ENCODE data around the gene ACTR8.
A peak's percentile ranks its signal among the peaks of the same experiment; 100 is the strongest.

ACTR8 gene

DNA sequence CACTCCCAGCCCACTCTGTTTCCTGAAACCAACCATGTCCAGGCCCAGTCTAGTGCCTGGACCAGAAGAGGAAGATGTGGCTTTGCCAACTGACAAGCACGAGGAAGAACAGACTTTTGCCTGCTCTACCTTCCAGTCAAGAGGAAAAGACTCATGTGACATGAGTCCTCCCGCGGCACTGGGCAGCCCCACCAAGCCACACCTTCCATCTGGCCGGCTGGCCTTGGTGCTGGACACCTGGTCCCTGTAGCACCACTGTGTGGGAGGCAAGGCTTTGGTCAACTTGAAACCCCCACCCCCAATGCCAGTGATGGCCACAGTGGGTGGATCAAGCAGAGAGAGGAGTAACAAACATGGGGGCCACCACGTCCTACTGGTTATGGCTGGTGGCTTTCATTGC is 48.3 kb downstream of the ACTR8 start:
- no peak overlapping the region for H3K4me3 ChIP-seq (ENCODE audit: low read depth in 1 of 2, low read length in 1 of 2)
- no peaks in the 10 kb centered on the region for H3K9me3 ChIP-seq
- no peaks in the 10 kb centered on the region for H3K27me3 ChIP-seq
- TF ChIP-seq, protein P1, sequence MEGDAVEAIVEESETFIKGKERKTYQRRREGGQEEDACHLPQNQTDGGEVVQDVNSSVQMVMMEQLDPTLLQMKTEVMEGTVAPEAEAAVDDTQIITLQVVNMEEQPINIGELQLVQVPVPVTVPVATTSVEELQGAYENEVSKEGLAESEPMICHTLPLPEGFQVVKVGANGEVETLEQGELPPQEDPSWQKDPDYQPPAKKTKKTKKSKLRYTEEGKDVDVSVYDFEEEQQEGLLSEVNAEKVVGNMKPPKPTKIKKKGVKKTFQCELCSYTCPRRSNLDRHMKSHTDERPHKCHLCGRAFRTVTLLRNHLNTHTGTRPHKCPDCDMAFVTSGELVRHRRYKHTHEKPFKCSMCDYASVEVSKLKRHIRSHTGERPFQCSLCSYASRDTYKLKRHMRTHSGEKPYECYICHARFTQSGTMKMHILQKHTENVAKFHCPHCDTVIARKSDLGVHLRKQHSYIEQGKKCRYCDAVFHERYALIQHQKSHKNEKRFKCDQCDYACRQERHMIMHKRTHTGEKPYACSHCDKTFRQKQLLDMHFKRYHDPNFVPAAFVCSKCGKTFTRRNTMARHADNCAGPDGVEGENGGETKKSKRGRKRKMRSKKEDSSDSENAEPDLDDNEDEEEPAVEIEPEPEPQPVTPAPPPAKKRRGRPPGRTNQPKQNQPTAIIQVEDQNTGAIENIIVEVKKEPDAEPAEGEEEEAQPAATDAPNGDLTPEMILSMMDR (IDR thresholded peaks at IDR 0.05): no peak
- H3K36me3 ChIP-seq: no peaks in the 10 kb centered on the region
- H3K4me1 ChIP-seq (ENCODE audit: control insufficient read depth in 1 of 2, insufficient read depth in 1 of 2, low read depth in 1 of 2, low read length in 1 of 2): peaks cover 70% of the 10 kb centered on the region in 2 experiments
- H3K27ac ChIP-seq: peak overlapping the region; percentile 57

DNA sequence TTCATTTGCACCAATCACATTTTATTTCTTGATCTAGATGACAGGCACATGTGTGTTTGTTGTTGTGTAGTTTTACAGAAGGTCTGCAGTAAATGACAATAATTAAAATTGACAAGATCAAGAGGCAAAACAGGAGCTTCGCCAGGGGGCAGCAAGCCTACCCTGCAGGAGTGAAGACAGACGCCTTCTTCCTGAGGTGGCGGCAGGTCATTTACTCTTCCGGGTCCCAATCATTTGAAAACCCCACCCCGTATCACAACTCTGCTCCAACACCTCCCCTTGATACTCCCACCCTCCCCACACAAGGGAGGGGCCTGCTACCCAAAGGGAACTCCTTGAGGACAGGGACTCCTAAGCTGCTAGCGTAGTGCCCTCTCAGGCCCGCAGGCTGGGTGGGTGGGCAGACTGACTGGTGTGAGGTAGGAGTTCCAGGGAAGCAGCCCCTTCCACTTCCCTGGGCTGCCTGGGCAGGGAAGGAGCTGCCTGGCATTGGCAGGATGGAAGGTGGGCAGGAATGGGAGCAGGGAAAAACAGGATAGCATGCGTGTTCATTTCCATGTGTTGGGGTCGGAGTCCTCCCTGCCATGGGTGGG is 48.8 kb downstream of the ACTR8 start:
- Histone ChIP-seq H3K27ac (peak overlapping the region; percentile 57), H3K36me3 (no peaks in the 10 kb centered on the region), H3K9me3 (no peaks in the 10 kb centered on the region), H3K27me3 (no peaks in the 10 kb centered on the region), H3K4me3 (ENCODE audit: low read depth in 1 of 2, low read length in 1 of 2) (no peak overlapping the region), H3K4me1 (ENCODE audit: control insufficient read depth in 1 of 2, insufficient read depth in 1 of 2, low read depth in 1 of 2, low read length in 1 of 2) (peaks cover 75% of the 10 kb centered on the region in 2 experiments)
- TF ChIP-seq, protein P1 (IDR thresholded peaks at IDR 0.05): no peak

DNA sequence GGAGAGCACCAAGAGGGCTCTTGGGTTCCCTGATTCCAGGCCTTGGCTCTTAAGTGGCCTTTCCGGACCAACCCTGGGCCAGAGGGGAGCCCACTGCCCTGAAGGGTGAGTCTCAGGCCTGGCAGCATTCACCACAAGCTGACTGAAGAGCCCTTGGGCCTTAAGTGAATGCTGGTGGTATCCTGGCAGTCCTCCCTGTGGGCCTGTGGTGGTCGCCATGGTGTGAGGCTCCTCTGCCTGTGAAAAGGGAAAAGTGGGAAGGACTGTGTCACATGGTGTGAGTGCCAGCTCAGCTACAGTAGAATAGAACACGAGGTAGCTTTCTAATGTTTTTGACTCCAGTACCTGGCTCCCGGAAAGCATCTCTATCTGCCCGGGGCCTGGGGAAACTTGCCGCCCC is 51.0 kb downstream of the ACTR8 start:
- Histone ChIP-seq H3K27me3 (no peaks in the 10 kb centered on the region), H3K4me3 (ENCODE audit: low read depth in 1 of 2, low read length in 1 of 2) (no peak overlapping the region), H3K36me3 (no peaks in the 10 kb centered on the region), H3K4me1 (ENCODE audit: control insufficient read depth in 1 of 2, insufficient read depth in 1 of 2, low read depth in 1 of 2, low read length in 1 of 2) (peaks cover 76 to 80% of the 10 kb centered on the region in 2 experiments), H3K9me3 (no peaks in the 10 kb centered on the region), H3K27ac (peak overlapping the region; percentile 62)
- TF ChIP-seq, protein P1 (IDR thresholded peaks at IDR 0.05): no peak

- no peaks in the 10 kb centered on the region for H3K27me3 ChIP-seq
Measured at GRCh38 chr3:53829605-53830004, 52.3 kb downstream of the ACTR8 start.

GRCh38 chr3:53828581-53828980 is 53.4 kb downstream of the ACTR8 start:
- H3K27ac ChIP-seq: peak overlapping the region; percentile 20
- H3K36me3 ChIP-seq: no peaks in the 10 kb centered on the region
- no peaks in the 10 kb centered on the region for H3K9me3 ChIP-seq
- H3K4me3 ChIP-seq (ENCODE audit: low read depth in 1 of 2, low read length in 1 of 2): no peak overlapping the region
- no peaks in the 10 kb centered on the region for H3K27me3 ChIP-seq
- TF ChIP-seq, protein P1 (IDR thresholded peaks at IDR 0.05): no peak
- H3K4me1 ChIP-seq (ENCODE audit: control insufficient read depth in 1 of 2, insufficient read depth in 1 of 2, low read depth in 1 of 2, low read length in 1 of 2): peaks cover 55 to 57% of the 10 kb centered on the region in 2 experiments

More at GRCh38 chr3:53829605-53830004, 52.3 kb downstream of the ACTR8 start:
- TF ChIP-seq, protein P1 (IDR thresholded peaks at IDR 0.05): no peak
- H3K27ac ChIP-seq: no peak overlapping the region
- H3K4me1 ChIP-seq (ENCODE audit: control insufficient read depth in 1 of 2, insufficient read depth in 1 of 2, low read depth in 1 of 2, low read length in 1 of 2): peaks cover 65 to 67% of the 10 kb centered on the region in 2 experiments
- H3K36me3 ChIP-seq: no peaks in the 10 kb centered on the region
- no peak overlapping the region for H3K4me3 ChIP-seq (ENCODE audit: low read depth in 1 of 2, low read length in 1 of 2)
- no peaks in the 10 kb centered on the region for H3K9me3 ChIP-seq
